ENCODE data around the gene CRYBA1. TPM values are rescaled to one million over a fixed set of nuclear protein-coding genes. Genes with fewer than 3 reads are reported as not detected.
A peak's percentile ranks its signal among the peaks of the same experiment; 100 is the strongest.

CRYBA1 gene
- total and polyA plus RNA-seq, 2 donors (not counting 3 experiments of a cell fraction or from before 2014, with no cell fraction given), result not detected

- Histone ChIP-seq H3K4me3 (replicated peaks in 1 of 3; ENCODE audit: insufficient read depth in 1 of 3, low read depth in 1 of 3, low read length in 3 of 3) (no peak overlapping the region), H3K4me1 (ENCODE audit: control insufficient read depth, extremely low read depth, insufficient read depth, low read length) (peaks cover 27% of the 10 kb centered on the region), H3K27ac (ENCODE audit: insufficient read depth, low read depth, low read length) (no peak overlapping the region), H3K9me3 (replicated peaks; ENCODE audit: control insufficient read depth, insufficient read depth, low read length) (no peaks in the 10 kb centered on the region), H3K9me1 (replicated peaks; ENCODE audit: control insufficient read depth, extremely low read depth, insufficient read depth, low read length) (no peaks in the 10 kb centered on the region), H4K20me1 (replicated peaks; ENCODE audit: control insufficient read depth, extremely low read depth, insufficient read depth, low read length) (peaks cover 19% of the 10 kb centered on the region), H3K36me3 (ENCODE audit: control insufficient read depth in 2 of 2, extremely low read depth in 1 of 2, insufficient read depth in 2 of 2, low read length in 2 of 2) (peaks cover 14 to 27% of the 10 kb centered on the region in 2 experiments), H3K27me3 (ENCODE audit: control insufficient read depth in 2 of 2, insufficient read depth in 2 of 2, low read length in 2 of 2) (no peaks in the 10 kb centered on the region), H3K9ac (replicated peaks; ENCODE audit: extremely low read depth, insufficient read depth, low read length) (no peak overlapping the region), H3K4me2 (ENCODE audit: insufficient read depth, low read length) (peak overlapping the region; percentile 40), H3K79me2 (ENCODE audit: control insufficient read depth, insufficient read depth, low read length) (peaks cover 88% of the 10 kb centered on the region), H2AFZ (ENCODE audit: low read depth, low read length) (no peak overlapping the region)
- DNase-seq (ENCODE audit: low read depth, low spot score), result no peak
- intact Hi-C loops (cut with micrococcal nuclease), result loop anchor here (5.0 kb wide), 3 partner anchors 33 to 302 kb away; partner anchors contain the start of genes ABHD15, ANKRD13B and TP53I13
- POLR2A ChIA-PET, result no interaction called here
- no peak for FAIRE-seq
- no TSS peak for BruUV-seq (replicated peaks)
- dilution Hi-C loops (cut with MboI; ENCODE audit: extremely low pct_ligation_motif_present, low sequenced_read_pairs), result no loop called here
- CTCF ChIA-PET, result interaction anchor here (1.7 to 5.4 kb wide), 8 partner anchors 12 to 173 kb away, joined by 5 to 145 read pairs (median 16); partner anchors contain the start of gene MYO18A
- TF ChIP-seq POLR2AphosphoS5 (IDR thresholded peaks at IDR 0.05; ENCODE audit: insufficient read depth, low read depth, low read length), result no peak
- no peak for TF ChIP-seq MYC (IDR thresholded peaks at IDR 0.05; ENCODE audit: low read depth, low read length)
- TF ChIP-seq GATA2 (IDR thresholded peaks at IDR 0.05; ENCODE audit: insufficient read depth, insufficient read length, low read depth, low read length), result no peak
- TF ChIP-seq CTCF (IDR thresholded peaks at IDR 0.05; ENCODE audit: extremely low read depth in 1 of 2, insufficient read depth in 1 of 2, low read depth in 1 of 2, low read length in 2 of 2), result no peak
- TF ChIP-seq MAX (IDR thresholded peaks at IDR 0.05; ENCODE audit: insufficient read depth, insufficient read length), result no peak
- TF ChIP-seq EZH2 (IDR thresholded peaks at IDR 0.05; ENCODE audit: borderline replicate concordance, low read depth, low read length, severe bottlenecking), result no peak
- no peak for TF ChIP-seq JUN (IDR thresholded peaks at IDR 0.05; ENCODE audit: borderline replicate concordance, insufficient read depth, insufficient read length, low read depth)
- no peak for TF ChIP-seq FOS (IDR thresholded peaks at IDR 0.05; ENCODE audit: borderline replicate concordance, insufficient read depth, low read length)
- no peak for TF ChIP-seq POLR2A (IDR thresholded peaks at IDR 0.05; ENCODE audit: low read depth, low read length)
Observed at GRCh38 chr17:29289852-29290251, 43.2 kb downstream of the CRYBA1 start.
